Liver (tissue), 9 donors: Measurements from ENCODE around the gene IL36A. TPM values are rescaled to one million over a fixed set of nuclear protein-coding genes. Genes with fewer than 3 reads are reported as not detected.

Source experiments
- DNase-seq: peaks from one replicate; pipeline ENCODE4 v3.0.0-alpha.2; 2017; ENCODE audit warnings: low spot score
- H3K27ac ChIP-seq, 2 donors: one replicate each; pipeline ENCODE4 v1.7.0; 2013; ENCODE audit warnings: inconsistent platforms in 2 of 2, low read length in 2 of 2, control low read depth in 1 of 2, low read depth in 1 of 2, mild to moderate bottlenecking in 1 of 2
- H3K27me3 ChIP-seq, 4 donors: one replicate each; pipeline versions ENCODE4 v1.6.1 to v1.7.0; 2013; ENCODE audit warnings: low read length in 3 of 4, inconsistent platforms in 1 of 4, mild to moderate bottlenecking in 1 of 4, moderate library complexity in 1 of 4; ENCODE audit not compliant: control insufficient read depth in 4 of 4, insufficient read depth in 4 of 4
- H3K36me3 ChIP-seq, 4 donors: one replicate each; pipeline versions ENCODE4 v1.6.1 to v1.7.0; 2013; ENCODE audit warnings: low read length in 3 of 4, mild to moderate bottlenecking in 3 of 4, low read depth in 1 of 4, moderate library complexity in 1 of 4; ENCODE audit not compliant: control insufficient read depth in 4 of 4, insufficient read depth in 3 of 4
- H3K4me1 ChIP-seq, 4 donors: one replicate each; pipeline versions ENCODE4 v1.6.1 to v1.7.0; 2013; ENCODE audit warnings: low read length in 3 of 4, mild to moderate bottlenecking in 3 of 4, moderate library complexity in 1 of 4; ENCODE audit not compliant: control insufficient read depth in 4 of 4, insufficient read depth in 4 of 4
- H3K4me3 ChIP-seq, 3 donors: one replicate each; pipeline versions ENCODE4 v1.6.1 to v1.7.0; 2013; ENCODE audit warnings: low read length in 3 of 3, control low read depth in 1 of 3, low read depth in 1 of 3, mild to moderate bottlenecking in 1 of 3
- H3K9ac ChIP-seq, 2 donors: one replicate each; pipeline ENCODE4 v1.7.0; 2013; ENCODE audit warnings: low read length in 2 of 2, mild to moderate bottlenecking in 2 of 2, moderate library complexity in 2 of 2, control low read depth in 1 of 2, low read depth in 1 of 2
- H3K9me3 ChIP-seq, 4 donors: one replicate each; pipeline versions ENCODE4 v1.6.1 to v1.7.0; 2013; ENCODE audit warnings: low read length in 3 of 4; ENCODE audit not compliant: control insufficient read depth in 4 of 4
- EGR1 ChIP-seq, 2 donors: IDR thresholded peaks; 2 replicates each; pipeline ENCODE4 v1.6.1; 2016 to 2018; ENCODE audit warnings: antibody characterized with exemption in 2 of 2, low read depth in 2 of 2
- FOXA1 ChIP-seq: IDR thresholded peaks from 2 replicates; pipeline ENCODE4 v1.6.1; 2016; ENCODE audit warnings: antibody characterized with exemption
- FOXA2 ChIP-seq: IDR thresholded peaks from 2 replicates; pipeline ENCODE4 v1.6.1; 2016; ENCODE audit warnings: antibody characterized with exemption
- GABPA ChIP-seq, 2 donors: IDR thresholded peaks in 1 of 2; conservative IDR thresholded peaks in 1 of 2; 2 replicates each; pipeline ENCODE4 v1.6.1; 2016; ENCODE audit warnings: antibody characterized with exemption in 2 of 2, mild to moderate bottlenecking in 1 of 2, moderate library complexity in 1 of 2
- HNF4A ChIP-seq, 2 donors: conservative IDR thresholded peaks; 2 replicates each; pipeline ENCODE4 v1.6.1; 2016; ENCODE audit warnings: antibody characterized with exemption in 2 of 2, mild to moderate bottlenecking in 2 of 2
- HNF4G ChIP-seq: IDR thresholded peaks from 2 replicates; pipeline ENCODE4 v1.6.1; 2016; ENCODE audit warnings: antibody characterized with exemption
- JUND ChIP-seq, 2 donors: IDR thresholded peaks; 2 replicates each; pipeline ENCODE4 v1.6.1; 2016; ENCODE audit warnings: antibody characterized with exemption in 2 of 2
- NR2F2 ChIP-seq: IDR thresholded peaks from 2 replicates; pipeline ENCODE4 v1.6.1; 2016; ENCODE audit warnings: antibody characterized with exemption
- RAD21 ChIP-seq, 2 donors: IDR thresholded peaks; 2 replicates each; pipeline ENCODE4 v1.6.1; 2016; ENCODE audit warnings: antibody characterized with exemption in 2 of 2, mild to moderate bottlenecking in 2 of 2
- RXRA ChIP-seq, 2 donors: IDR thresholded peaks; 2 replicates each; pipeline ENCODE4 v1.6.1; 2017 to 2018; ENCODE audit warnings: antibody characterized with exemption in 2 of 2, mild to moderate bottlenecking in 1 of 2
- SP1 ChIP-seq: IDR thresholded peaks from 2 replicates; pipeline ENCODE4 v1.6.1; 2018; ENCODE audit warnings: antibody characterized with exemption, mild to moderate bottlenecking
- TAF1 ChIP-seq: conservative IDR thresholded peaks from 2 replicates; pipeline ENCODE4 v1.6.1; 2016; ENCODE audit warnings: antibody characterized with exemption, mild to moderate bottlenecking
- YY1 ChIP-seq: IDR thresholded peaks from 2 replicates; pipeline ENCODE4 v1.6.1; 2016; ENCODE audit warnings: antibody characterized with exemption, mild to moderate bottlenecking
- WGBS: extraction: QIAGEN DNeasy Blood & Tissue Kit; methylation state at CpG from one replicate; pipeline ENCODE4 v1.1.7; 2013; 5-methylcytosine and 5-hydroxymethylcytosine counted together
- polyA plus RNA-seq, 2 donors: library from polyadenylated mRNA; stranded (reverse) in 1 of 2; unstranded in 1 of 2; fragments of 200-250 nt in 1 of 2; fragments of >200 nt in 1 of 2; fragmentation: Nextera tagmentation in 1 of 2; extraction: Ambion mirVana in 1 of 2; gene quantifications; one replicate each; pipeline versions ENCODE4 v1.2.1 to v1.2.3, GENCODE V29; 2013 to 2015
- total RNA-seq, 2 donors: library from RNA; depleted of rRNA; stranded (reverse); fragments of >200 nt; gene quantifications; one replicate each; pipeline ENCODE4 v1.2.3, GENCODE V29; 2014
- TF ChIP-seq, protein P1 (sequence below): IDR thresholded peaks from 2 replicates; pipeline ENCODE4 v1.6.1; 2016; ENCODE audit warnings: antibody characterized with exemption
- TF ChIP-seq, protein P2 (sequence below): IDR thresholded peaks from 2 replicates; pipeline ENCODE4 v1.6.1; 2016; ENCODE audit warnings: antibody characterized with exemption, mild to moderate bottlenecking
- TF ChIP-seq, protein P3 (sequence below): IDR thresholded peaks from 2 replicates; pipeline ENCODE4 v1.6.1; 2016; ENCODE audit warnings: antibody characterized with exemption
- TF ChIP-seq, protein P4 (sequence below): fragments of 150-350 bp; IDR thresholded peaks from 2 replicates; pipeline ENCODE4 v1.5.1; 2017; ENCODE audit warnings: improper control_type of control experiment, low read depth, low read length; ENCODE audit not compliant: missing input control
- TF ChIP-seq, protein P5 (sequence below): IDR thresholded peaks from 2 replicates; pipeline ENCODE4 v1.6.1; 2016; ENCODE audit warnings: antibody characterized with exemption
- donor health status: healthy.
- donor health status: healthy.
- donor health status: healthy.
- donor health status: healthy.
- donor health status: healthy.

Gene IL36A
- total and polyA plus RNA-seq, 4 donors: not detected

DNA sequence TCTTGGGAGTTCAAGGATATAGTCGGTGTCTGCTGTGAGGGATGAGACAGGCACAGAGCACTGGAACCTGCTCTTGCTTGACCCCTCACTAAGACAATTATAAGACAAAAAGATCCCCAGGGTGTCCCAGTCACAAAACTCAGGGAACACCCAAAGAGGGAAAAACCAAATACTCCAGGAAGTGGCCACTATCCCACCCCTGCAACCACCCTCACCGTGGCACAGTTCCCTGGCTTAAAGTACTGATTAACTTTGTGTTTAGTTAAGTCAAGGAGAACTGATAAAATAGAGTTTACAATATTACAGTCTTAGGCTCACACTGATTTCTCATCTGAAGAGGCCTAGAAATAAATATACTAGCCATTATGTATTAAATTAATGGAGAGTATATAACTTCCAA lies 33.9 kb downstream of the IL36A start:
- 57% methylated on average over 2 of the region's 2 CpGs for WGBS
- Histone ChIP-seq H3K36me3 (no peaks in the 10 kb centered on the region), H3K4me3 (no peak overlapping the region), H3K9me3 (no peaks in the 10 kb centered on the region), H3K27ac (no peak overlapping the region), H3K4me1 (peaks cover 3 to 16% (median 12%) of the 10 kb centered on the region in 4 donors), H3K9ac (peak overlapping the region in 1 of 2 donors; percentile 33), H3K27me3 (no peaks in the 10 kb centered on the region)
- no peak for DNase-seq
- no peak for TF ChIP-seq EGR1 (IDR thresholded peaks at IDR 0.05; ENCODE audit: low read depth in 2 of 2)
- TF ChIP-seq, protein P1, sequence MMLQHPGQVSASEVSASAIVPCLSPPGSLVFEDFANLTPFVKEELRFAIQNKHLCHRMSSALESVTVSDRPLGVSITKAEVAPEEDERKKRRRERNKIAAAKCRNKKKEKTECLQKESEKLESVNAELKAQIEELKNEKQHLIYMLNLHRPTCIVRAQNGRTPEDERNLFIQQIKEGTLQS: no peak
- TF ChIP-seq, protein P2, sequence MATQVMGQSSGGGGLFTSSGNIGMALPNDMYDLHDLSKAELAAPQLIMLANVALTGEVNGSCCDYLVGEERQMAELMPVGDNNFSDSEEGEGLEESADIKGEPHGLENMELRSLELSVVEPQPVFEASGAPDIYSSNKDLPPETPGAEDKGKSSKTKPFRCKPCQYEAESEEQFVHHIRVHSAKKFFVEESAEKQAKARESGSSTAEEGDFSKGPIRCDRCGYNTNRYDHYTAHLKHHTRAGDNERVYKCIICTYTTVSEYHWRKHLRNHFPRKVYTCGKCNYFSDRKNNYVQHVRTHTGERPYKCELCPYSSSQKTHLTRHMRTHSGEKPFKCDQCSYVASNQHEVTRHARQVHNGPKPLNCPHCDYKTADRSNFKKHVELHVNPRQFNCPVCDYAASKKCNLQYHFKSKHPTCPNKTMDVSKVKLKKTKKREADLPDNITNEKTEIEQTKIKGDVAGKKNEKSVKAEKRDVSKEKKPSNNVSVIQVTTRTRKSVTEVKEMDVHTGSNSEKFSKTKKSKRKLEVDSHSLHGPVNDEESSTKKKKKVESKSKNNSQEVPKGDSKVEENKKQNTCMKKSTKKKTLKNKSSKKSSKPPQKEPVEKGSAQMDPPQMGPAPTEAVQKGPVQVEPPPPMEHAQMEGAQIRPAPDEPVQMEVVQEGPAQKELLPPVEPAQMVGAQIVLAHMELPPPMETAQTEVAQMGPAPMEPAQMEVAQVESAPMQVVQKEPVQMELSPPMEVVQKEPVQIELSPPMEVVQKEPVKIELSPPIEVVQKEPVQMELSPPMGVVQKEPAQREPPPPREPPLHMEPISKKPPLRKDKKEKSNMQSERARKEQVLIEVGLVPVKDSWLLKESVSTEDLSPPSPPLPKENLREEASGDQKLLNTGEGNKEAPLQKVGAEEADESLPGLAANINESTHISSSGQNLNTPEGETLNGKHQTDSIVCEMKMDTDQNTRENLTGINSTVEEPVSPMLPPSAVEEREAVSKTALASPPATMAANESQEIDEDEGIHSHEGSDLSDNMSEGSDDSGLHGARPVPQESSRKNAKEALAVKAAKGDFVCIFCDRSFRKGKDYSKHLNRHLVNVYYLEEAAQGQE: no peak
- no peak for TF ChIP-seq JUND (IDR thresholded peaks at IDR 0.05)
- TF ChIP-seq SP1: peak; percentile 29
- no peak for TF ChIP-seq RAD21 (IDR thresholded peaks at IDR 0.05)
- no peak for TF ChIP-seq NR2F2
- no peak for TF ChIP-seq FOXA2
- no peak for TF ChIP-seq HNF4A (conservative IDR thresholded peaks at IDR 0.05)
- TF ChIP-seq GABPA (IDR thresholded peaks at IDR 0.05 in 1 of 2, conservative IDR thresholded peaks at IDR 0.05 in 1 of 2): no peak
- TF ChIP-seq TAF1: no peak
- TF ChIP-seq, protein P3, sequence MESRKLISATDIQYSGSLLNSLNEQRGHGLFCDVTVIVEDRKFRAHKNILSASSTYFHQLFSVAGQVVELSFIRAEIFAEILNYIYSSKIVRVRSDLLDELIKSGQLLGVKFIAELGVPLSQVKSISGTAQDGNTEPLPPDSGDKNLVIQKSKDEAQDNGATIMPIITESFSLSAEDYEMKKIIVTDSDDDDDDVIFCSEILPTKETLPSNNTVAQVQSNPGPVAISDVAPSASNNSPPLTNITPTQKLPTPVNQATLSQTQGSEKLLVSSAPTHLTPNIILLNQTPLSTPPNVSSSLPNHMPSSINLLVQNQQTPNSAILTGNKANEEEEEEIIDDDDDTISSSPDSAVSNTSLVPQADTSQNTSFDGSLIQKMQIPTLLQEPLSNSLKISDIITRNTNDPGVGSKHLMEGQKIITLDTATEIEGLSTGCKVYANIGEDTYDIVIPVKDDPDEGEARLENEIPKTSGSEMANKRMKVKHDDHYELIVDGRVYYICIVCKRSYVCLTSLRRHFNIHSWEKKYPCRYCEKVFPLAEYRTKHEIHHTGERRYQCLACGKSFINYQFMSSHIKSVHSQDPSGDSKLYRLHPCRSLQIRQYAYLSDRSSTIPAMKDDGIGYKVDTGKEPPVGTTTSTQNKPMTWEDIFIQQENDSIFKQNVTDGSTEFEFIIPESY: no peak
- no peak for TF ChIP-seq YY1
- peak in 1 of 2 donors; percentile 25 for TF ChIP-seq RXRA (IDR thresholded peaks at IDR 0.05)
- TF ChIP-seq, protein P4, sequence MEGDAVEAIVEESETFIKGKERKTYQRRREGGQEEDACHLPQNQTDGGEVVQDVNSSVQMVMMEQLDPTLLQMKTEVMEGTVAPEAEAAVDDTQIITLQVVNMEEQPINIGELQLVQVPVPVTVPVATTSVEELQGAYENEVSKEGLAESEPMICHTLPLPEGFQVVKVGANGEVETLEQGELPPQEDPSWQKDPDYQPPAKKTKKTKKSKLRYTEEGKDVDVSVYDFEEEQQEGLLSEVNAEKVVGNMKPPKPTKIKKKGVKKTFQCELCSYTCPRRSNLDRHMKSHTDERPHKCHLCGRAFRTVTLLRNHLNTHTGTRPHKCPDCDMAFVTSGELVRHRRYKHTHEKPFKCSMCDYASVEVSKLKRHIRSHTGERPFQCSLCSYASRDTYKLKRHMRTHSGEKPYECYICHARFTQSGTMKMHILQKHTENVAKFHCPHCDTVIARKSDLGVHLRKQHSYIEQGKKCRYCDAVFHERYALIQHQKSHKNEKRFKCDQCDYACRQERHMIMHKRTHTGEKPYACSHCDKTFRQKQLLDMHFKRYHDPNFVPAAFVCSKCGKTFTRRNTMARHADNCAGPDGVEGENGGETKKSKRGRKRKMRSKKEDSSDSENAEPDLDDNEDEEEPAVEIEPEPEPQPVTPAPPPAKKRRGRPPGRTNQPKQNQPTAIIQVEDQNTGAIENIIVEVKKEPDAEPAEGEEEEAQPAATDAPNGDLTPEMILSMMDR: no peak
- no peak for TF ChIP-seq FOXA1
- TF ChIP-seq, protein P5, sequence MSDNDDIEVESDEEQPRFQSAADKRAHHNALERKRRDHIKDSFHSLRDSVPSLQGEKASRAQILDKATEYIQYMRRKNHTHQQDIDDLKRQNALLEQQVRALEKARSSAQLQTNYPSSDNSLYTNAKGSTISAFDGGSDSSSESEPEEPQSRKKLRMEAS: peak; percentile 15
- TF ChIP-seq HNF4G: no peak
